Right renal pelvis (tissue), 4 donors: ENCODE data around the gene RNF151. TPM values are rescaled to one million over a fixed set of nuclear protein-coding genes. Genes with fewer than 3 reads are reported as not detected.
A peak's percentile ranks its signal among the peaks of the same experiment; 100 is the strongest.

Source experiments
- DNase-seq, 4 donors: peaks; one replicate each; pipeline ENCODE4 v3.0.0-alpha.2; 2013; ENCODE audit warnings: low read depth in 4 of 4, low spot score in 3 of 4, missing footprints in 1 of 4
- polyA plus RNA-seq, 4 donors: library from polyadenylated mRNA; unstranded; fragments of 120-200 nt; gene quantifications; one replicate each; pipeline ENCODE4 v1.2.1, GENCODE V29; 2013; ENCODE audit not compliant: insufficient read length in 4 of 4

Gene RNF151
- polyA plus RNA-seq, 4 donors: not detected

GRCh38 chr16:1976216-1976520 is 9.5 kb downstream of the RNF151 start:
- DNase-seq: no peak

GRCh38 chr16:1976951-1977874 is 10.6 kb downstream of the RNF151 start:
- DNase-seq: no peak

- DNase-seq: no peak
These were observed 11.2 kb downstream of the RNF151 start for GRCh38 chr16:1977875-1978268.

DNA sequence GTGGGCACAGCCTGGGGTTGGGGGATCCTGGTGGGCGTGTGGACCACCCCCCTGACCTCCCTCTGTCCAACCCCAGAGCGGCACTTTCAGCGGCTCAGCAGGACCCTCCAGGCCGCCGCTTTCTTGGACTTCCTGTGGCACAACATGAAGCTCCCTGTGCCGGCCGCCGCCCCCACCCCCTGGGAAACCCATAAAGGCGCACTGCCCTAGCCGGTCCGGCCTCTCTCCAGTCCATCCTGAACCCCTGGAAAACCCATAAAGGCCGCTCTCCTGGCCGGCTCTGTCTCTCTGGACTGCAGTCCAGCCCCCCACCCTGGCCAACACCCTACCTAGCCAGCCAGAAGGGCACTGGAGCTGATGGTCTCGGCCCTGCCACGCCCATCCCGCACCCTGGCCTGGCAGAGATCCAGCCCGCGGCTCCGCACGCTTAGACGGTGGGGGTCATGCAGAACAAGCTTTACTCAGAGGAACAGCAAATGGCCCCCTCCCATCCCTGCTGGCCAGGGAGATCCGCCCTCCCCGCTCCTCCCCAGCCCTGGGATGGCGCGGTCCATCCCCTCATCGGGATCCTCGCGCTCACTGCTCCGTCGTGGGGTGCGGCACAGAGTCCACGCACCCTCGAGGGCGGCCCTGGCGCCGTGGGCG is 11.9 kb downstream of the RNF151 start:
- DNase-seq: no peak

DNA sequence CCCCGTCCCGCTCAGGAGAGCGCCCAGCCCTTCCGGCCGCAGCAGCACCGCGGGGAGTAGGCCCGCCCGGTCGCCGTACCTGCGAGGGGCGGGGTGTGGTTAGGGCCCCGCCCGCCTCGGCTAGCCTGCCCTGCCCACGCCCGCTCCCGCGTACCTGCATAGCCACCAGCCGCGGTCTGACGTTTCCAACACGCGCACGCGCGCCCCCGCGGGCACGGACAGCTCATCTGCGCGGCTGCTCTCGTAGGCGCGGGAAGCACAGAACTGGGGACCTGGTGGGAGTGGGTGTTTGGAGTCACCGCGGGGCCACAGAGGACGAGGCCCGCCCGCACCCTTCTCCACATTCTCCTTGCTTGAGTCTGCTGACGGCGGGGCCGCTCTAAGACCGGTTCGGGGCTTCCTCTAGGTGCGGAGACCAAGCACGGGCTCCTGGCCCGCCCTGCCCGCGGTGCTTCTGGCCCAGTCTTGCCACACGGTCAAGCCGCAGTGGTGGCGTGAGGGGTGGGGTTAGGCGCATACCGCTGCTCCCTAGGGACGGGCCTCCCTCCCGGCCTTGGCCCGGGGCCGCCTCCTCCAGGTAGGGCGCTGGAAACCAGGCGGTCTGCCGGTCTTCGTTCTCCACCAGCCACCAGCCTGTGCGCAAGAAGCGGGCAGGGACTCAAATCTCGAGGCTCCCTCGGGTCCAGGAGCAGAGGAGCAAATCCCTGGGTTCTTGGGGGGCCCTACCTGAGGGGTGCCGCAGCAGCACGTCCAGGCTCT is 12.8 kb downstream of the RNF151 start:
- DNase-seq: no peak

GRCh38 chr16:1980030-1980769 is 13.5 kb downstream of the RNF151 start:
- DNase-seq: no peak

DNA sequence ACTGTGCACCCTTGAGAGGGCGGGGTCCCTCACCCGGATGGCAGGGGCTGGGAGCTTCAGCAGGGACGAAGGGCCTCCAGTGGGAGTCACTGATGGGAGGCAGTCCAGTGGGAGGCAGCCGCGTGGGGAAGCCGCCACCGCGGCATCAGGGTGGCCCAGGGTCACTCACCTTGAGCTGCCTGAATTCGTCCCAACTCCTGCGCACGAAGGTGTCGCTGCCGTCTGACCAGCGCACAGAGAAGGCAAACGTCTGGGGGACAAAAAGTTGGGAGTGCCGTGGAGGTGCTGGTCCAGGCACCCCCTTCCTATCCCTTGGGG is 14.1 kb downstream of the RNF151 start:
- no peak for DNase-seq

- no peak for DNase-seq
These were observed 14.8 kb downstream of the RNF151 start, which contains the start of gene NOXO1 for GRCh38 chr16:1981398-1981836. TSS of gene NOXO1 (minus strand) at chr16:1981469. CDS start at chr16:1981179, 290 bp downstream.

DNA sequence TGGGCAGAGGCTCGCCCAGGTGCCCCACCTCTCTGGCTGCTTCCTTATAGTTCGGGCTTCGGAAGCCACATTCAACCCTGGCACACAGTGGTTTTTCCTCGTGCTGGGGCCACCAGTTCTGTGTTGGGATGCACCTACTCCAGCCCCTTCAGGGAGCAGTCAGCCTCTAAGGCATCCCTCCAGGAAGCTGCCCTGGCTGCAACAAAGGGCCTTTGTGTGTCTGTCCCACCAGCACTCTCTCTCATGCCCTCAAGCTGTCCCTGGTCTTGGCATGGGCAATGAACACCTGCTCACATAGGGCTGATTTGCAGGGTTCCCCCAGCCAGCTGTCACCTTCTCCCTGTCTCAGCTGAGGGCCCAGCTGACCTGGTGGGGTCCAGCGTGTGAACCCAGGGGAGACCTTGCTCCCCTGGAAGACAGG is 15.4 kb downstream of the RNF151 start:
- DNase-seq: no peak

DNA sequence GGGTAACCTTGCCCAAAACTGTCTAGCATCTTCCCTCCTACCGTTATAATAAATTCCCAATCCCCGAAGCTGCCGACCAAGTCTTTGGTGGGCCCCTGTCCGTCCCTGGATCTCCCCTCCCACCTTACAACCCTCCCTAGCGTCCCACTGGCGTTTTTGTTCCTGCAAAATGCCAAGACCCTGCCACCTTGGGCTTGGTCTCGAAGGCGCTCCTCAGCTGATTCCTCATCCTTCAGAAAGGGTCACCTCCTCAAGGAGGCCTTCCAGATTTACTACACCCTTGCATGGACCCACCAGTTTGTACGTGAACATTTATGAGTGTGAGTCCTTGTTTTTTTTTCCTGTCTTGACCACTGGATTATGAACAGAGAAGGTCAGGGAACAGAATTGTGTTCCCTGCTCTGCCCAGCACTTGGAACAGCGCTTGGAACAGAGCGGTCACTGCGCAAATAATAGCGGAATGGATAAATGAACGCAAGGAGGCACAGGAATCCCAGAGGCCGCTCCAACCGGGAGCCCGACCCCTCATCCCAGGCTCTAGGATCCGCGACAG is 16.4 kb downstream of the RNF151 start:
- DNase-seq: no peak

- peak; percentile 78 to 87 (median 83) for DNase-seq
These were observed 17.1 kb downstream of the RNF151 start, which contains the start of gene GFER for GRCh38 chr16:1983544-1984346. TSS of gene GFER (plus strand) at chr16:1984193. CDS start at chr16:1984219, 26 bp downstream.

DNA sequence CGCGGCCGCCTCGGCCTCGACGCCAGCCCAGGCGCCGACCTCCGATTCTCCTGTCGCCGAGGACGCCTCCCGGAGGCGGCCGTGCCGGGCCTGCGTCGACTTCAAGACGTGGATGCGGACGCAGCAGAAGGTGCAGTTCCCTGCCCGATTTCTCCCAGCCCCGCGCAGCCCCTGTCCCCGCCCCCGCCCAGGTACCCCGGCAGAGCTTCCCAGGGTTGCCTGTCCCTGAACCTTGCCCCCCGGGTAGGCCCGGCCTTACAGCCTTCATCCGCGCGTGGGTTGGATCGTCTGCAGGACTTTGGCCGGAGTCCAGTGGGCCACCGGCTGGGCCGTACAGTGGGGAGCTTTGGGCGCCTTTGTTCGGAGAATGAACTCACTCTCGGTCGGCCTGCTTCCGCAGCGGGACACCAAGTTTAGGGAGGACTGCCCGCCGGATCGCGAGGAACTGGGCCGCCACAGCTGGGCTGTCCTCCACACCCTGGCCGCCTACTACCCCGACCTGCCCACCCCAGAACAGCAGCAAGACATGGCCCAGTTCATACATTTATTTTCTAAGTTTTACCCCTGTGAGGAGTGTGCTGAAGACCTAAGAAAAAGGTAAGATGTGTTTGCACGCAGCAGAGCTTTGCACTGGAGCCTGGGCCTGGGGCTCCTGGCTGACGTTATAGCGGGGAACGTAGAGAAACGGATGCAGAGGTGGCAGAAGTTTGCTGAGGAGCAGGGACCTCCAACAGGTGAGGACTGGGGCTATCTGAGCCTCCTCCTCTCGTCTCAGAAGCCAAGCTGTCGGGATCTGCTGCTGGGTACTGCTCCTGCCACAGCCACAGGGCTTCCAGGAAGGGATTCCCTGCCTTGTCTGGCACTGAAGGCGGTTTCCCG is 17.9 kb downstream of the RNF151 start:
- no peak for DNase-seq

DNA sequence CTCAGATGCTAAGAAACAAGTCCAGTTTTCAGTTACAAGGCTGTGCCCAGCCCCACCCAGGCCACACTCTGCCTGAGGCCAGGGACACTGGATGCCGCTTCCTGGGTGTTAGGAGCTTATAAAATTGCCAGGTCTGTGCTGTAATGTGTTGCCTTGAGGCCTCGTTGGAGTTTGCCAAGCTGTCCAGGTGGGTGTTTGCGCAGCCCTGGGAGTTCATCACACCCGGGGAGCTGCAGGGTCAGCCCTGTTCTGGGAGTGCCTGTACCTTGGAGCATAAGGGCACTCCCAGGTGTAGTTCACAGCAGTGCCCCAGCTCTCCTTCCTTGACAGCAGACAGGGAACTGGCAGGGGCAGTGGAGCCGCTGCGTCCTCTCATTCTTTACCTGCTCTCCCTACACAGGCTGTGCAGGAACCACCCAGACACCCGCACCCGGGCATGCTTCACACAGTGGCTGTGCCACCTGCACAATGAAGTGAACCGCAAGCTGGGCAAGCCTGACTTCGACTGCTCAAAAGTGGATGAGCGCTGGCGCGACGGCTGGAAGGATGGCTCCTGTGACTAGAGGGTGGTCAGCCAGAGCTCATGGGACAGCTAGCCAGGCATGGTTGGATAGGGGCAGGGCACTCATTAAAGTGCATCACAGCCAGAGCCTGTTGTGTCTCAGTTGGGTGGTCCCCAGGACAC is 19.0 kb downstream of the RNF151 start:
- no peak for DNase-seq

DNA sequence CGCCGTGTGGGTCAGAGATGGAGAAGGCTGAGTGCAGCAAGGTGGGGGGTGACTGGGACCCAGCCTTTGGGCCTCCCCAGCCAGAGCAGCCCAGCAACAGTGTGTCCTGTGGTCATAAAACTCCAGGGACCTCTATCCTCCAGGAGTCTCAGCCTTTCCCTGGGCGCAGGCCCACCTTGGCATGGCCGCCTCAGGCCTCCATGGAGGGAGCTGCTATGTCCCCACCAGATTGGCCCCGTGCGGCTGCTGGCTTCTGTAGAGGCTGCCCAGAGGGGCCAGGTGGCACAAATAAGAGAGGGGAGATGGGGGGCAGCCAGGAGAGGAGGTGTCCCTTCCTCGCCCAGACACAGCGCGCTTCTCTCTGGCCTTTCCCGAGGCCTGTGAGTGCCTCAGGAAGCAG is 20.5 kb downstream of the RNF151 start:
- no peak for DNase-seq

DNA sequence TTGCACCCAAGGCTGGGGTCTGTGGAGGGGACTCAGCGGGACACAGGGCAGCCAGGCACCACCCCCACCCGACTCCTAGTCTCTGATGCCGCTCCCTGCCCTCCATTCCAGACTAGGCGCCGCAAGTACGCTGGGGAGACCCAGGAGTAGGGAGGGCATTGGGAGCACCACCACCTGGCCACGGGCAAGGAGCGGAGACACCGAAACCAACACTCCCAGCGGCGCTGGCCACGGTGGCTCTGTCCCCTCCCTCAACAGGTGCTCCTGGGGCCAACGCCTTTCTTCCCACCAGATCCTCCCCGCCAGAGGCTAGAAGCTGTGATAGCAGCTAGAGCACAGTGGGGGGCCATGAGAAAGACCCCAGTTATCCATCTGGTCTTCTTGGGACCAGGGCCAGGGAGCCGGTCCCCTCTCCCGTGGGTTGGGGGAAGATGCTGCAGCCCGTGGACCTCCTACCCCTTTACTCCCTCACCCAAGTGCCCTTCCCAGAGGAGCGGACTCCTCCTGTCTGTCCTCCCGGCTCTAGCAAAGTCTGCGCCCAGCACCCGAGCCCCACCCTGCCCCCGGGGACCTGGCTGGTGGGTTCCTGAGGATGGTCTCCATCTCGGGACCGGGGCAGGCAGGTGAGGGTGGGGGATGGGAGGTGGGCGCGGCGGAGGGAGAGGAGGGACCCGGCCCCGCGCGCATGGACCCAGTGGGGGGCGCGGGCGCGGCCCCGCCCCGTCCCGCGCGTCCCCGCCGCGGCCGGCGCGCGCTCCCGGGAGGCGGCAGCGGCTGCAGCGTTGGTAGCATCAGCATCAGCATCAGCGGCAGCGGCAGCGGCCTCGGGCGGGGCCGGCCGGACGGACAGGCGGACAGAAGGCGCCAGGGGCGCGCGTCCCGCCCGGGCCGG is 22.8 kb downstream of the RNF151 start, which contains the start of gene SYNGR3:
Gene SYNGR3 (plus strand): TSS at position 762 of the 892 bp plus-strand sequence. CDS start 133 bp downstream, outside the sequence.
- DNase-seq: no peak

- DNase-seq: no peak
These were observed 23.4 kb downstream of the RNF151 start for GRCh38 chr16:1990101-1990350.
